WTC11 (cell line): ENCODE data around the gene ARHGAP44. TPM values are rescaled to one million over a fixed set of nuclear protein-coding genes. Genes with fewer than 3 reads are reported as not detected.

ENCODE experiments used
- ATAC-seq: fragments of 200-7000 bp; cut with Tn5 transposase; 2 replicates; pipeline ENCODE4 v1.10.0; 2021; ENCODE audit warnings: mild to moderate bottlenecking, moderate library complexity
- CTCF ChIA-PET: fragments of 300-600 bp; sonication (Branson Sonifier 250); formaldehyde crosslinking; loops from one replicate; lab custom pipeline; 2021; ENCODE audit warnings: antibody characterized with exemption; lab: Charles Lee
- POLR2A ChIA-PET: fragments of 350-600 bp; sonication (Branson Sonifier 250); formaldehyde crosslinking; loops from one replicate; lab custom pipeline; 2021; ENCODE audit warnings: antibody characterized with exemption; lab: Charles Lee
- DNase-seq: peaks from one replicate; pipeline ENCODE4 v3.0.0; 2021; ENCODE audit warnings: low spot score
- H3K27ac Mint-ChIP-seq: 2 replicates; pipeline ENCODE4 v1.8.0; 2021; ENCODE audit warnings: mixed read lengths
- H3K27me3 Mint-ChIP-seq: 2 replicates; pipeline ENCODE4 v1.8.0; 2021; ENCODE audit warnings: low read depth, mild to moderate bottlenecking, moderate library complexity, mixed read lengths
- H3K36me3 Mint-ChIP-seq: 2 replicates; pipeline ENCODE4 v1.8.0; 2021; ENCODE audit warnings: mixed read lengths
- H3K4me1 Mint-ChIP-seq: 2 replicates; pipeline ENCODE4 v1.8.0; 2022; ENCODE audit warnings: mixed read lengths
- H3K4me3 Mint-ChIP-seq: 2 replicates; pipeline ENCODE4 v1.8.0; 2021; ENCODE audit warnings: mild to moderate bottlenecking, moderate library complexity, mixed read lengths
- H3K9me3 Mint-ChIP-seq: 2 replicates; pipeline ENCODE4 v1.8.0; 2021; ENCODE audit warnings: mixed read lengths
- ATF1 ChIP-seq: sonication (generic); formaldehyde crosslinking; IDR thresholded peaks from 2 replicates; pipeline ENCODE4 v1.8.1; 2023; ENCODE audit warnings: mild to moderate bottlenecking, moderate library complexity, missing genetic modification reagents
- CDX4 ChIP-seq: fragments of 250-450 bp; sonication (Bioruptor Pico); IDR thresholded peaks from 2 replicates; pipeline ENCODE4 v1.9.0; 2021; ENCODE audit warnings: moderate library complexity, mild to moderate bottlenecking, inconsistent platforms, borderline replicate concordance
- CREM ChIP-seq: sonication (generic); formaldehyde crosslinking; IDR thresholded peaks from 2 replicates; pipeline ENCODE4 v1.8.1; 2022; ENCODE audit warnings: mild to moderate bottlenecking, missing genetic modification reagents, moderate library complexity
- GABPB1 ChIP-seq: sonication (generic); formaldehyde crosslinking; IDR thresholded peaks from 2 replicates; pipeline ENCODE4 v1.8.1; 2023; ENCODE audit warnings: mild to moderate bottlenecking, missing genetic modification reagents
- KAT7 ChIP-seq: sonication (generic); formaldehyde crosslinking; IDR thresholded peaks from 2 replicates; pipeline ENCODE4 v1.8.1; 2023; ENCODE audit warnings: missing genetic modification reagents, mild to moderate bottlenecking, borderline replicate concordance
- NFATC4 ChIP-seq: fragments of 250-450 bp; sonication (Bioruptor Pico); IDR thresholded peaks from 2 replicates; pipeline ENCODE4 v1.9.0; 2021; ENCODE audit warnings: mild to moderate bottlenecking
- NFYB ChIP-seq: sonication (generic); formaldehyde crosslinking; conservative IDR thresholded peaks from 2 replicates; pipeline ENCODE4 v1.8.0; 2022; ENCODE audit warnings: low read depth, missing genetic modification reagents
- NR2C2 ChIP-seq: sonication (generic); formaldehyde crosslinking; IDR thresholded peaks from 2 replicates; pipeline ENCODE4 v1.8.0; 2022; ENCODE audit warnings: mild to moderate bottlenecking, missing genetic modification reagents
- NR3C1 ChIP-seq: sonication (generic); formaldehyde crosslinking; conservative IDR thresholded peaks from 2 replicates; pipeline ENCODE4 v1.8.1; 2023; ENCODE audit warnings: low read depth, mild to moderate bottlenecking, missing genetic modification reagents
- TCF7 ChIP-seq: sonication (generic); formaldehyde crosslinking; IDR thresholded peaks from 2 replicates; pipeline ENCODE4 v1.8.0; 2022; ENCODE audit warnings: mild to moderate bottlenecking, low read depth, missing genetic modification reagents, moderate library complexity
- TEAD1 ChIP-seq: sonication (generic); formaldehyde crosslinking; IDR thresholded peaks from 2 replicates; pipeline ENCODE4 v1.8.0; 2022; ENCODE audit warnings: mild to moderate bottlenecking, missing genetic modification reagents
- ZNF232 ChIP-seq: sonication (generic); formaldehyde crosslinking; IDR thresholded peaks from 2 replicates; pipeline ENCODE4 v1.8.0; 2022; ENCODE audit warnings: mild to moderate bottlenecking, missing genetic modification reagents
- ZNF317 ChIP-seq: sonication (generic); formaldehyde crosslinking; IDR thresholded peaks from 2 replicates; pipeline ENCODE4 v1.8.1; 2023; ENCODE audit warnings: low read depth, mild to moderate bottlenecking, moderate library complexity, missing genetic modification reagents, borderline replicate concordance
- ZNF532 ChIP-seq: fragments of 250-450 bp; sonication (Bioruptor Pico); IDR thresholded peaks from 2 replicates; pipeline ENCODE4 v1.9.0; 2021; ENCODE audit warnings: mild to moderate bottlenecking, borderline replicate concordance
- total RNA-seq: library from RNA; stranded (reverse); gene quantifications from 3 replicates; pipeline ENCODE4 v1.2.3, GENCODE V29; 2021
- TF ChIP-seq, protein P1 (sequence below): sonication (generic); formaldehyde crosslinking; IDR thresholded peaks from 2 replicates; pipeline ENCODE4 v1.8.1; 2023; ENCODE audit warnings: mild to moderate bottlenecking, missing genetic modification reagents
- TF ChIP-seq, protein P2 (sequence below): sonication (generic); formaldehyde crosslinking; conservative IDR thresholded peaks from 2 replicates; pipeline ENCODE4 v1.8.1; 2023; ENCODE audit warnings: mild to moderate bottlenecking, low read depth, missing genetic modification reagents, moderate library complexity
- TF ChIP-seq, protein P3 (sequence below): sonication (generic); formaldehyde crosslinking; IDR thresholded peaks from 2 replicates; pipeline ENCODE4 v1.8.0; 2022; ENCODE audit warnings: mild to moderate bottlenecking, missing genetic modification reagents
- TF ChIP-seq, protein P4 (sequence below): sonication (generic); formaldehyde crosslinking; IDR thresholded peaks from 2 replicates; pipeline ENCODE4 v1.8.0; 2022; ENCODE audit warnings: mild to moderate bottlenecking, missing genetic modification reagents

Gene ARHGAP44
- total RNA-seq, 1 experiment from 2014 or later = 23.8 TPM

DNA sequence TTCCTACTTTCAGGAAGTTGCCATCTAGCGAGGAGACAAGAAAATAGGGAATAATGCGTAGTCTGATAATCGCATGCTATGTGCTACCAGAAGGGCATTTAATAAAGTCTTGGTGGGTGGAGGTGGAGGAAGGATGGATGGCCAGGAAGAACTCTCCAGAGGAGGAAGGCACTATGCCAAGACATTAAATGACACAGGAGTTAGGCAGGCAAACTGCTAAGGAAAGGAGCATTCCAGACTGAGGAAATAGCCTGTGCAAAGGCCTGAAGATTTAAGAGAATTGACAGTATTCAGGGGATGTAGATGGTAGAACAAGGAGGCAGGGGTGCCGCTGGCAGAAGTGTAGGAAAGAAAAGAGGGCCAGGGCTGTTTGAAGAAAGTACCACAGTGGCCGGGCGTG is 19.3 kb upstream of the ARHGAP44 start (continued):
- no peak for TF ChIP-seq CDX4 (CRISPR knock-in tag)
- TF ChIP-seq, protein P1, sequence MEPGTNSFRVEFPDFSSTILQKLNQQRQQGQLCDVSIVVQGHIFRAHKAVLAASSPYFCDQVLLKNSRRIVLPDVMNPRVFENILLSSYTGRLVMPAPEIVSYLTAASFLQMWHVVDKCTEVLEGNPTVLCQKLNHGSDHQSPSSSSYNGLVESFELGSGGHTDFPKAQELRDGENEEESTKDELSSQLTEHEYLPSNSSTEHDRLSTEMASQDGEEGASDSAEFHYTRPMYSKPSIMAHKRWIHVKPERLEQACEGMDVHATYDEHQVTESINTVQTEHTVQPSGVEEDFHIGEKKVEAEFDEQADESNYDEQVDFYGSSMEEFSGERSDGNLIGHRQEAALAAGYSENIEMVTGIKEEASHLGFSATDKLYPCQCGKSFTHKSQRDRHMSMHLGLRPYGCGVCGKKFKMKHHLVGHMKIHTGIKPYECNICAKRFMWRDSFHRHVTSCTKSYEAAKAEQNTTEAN (CRISPR knock-in tag) = no peak
- no peak for TF ChIP-seq TCF7 (CRISPR knock-in tag)
- no peak for TF ChIP-seq ATF1 (CRISPR knock-in tag)
- TF ChIP-seq, protein P2, sequence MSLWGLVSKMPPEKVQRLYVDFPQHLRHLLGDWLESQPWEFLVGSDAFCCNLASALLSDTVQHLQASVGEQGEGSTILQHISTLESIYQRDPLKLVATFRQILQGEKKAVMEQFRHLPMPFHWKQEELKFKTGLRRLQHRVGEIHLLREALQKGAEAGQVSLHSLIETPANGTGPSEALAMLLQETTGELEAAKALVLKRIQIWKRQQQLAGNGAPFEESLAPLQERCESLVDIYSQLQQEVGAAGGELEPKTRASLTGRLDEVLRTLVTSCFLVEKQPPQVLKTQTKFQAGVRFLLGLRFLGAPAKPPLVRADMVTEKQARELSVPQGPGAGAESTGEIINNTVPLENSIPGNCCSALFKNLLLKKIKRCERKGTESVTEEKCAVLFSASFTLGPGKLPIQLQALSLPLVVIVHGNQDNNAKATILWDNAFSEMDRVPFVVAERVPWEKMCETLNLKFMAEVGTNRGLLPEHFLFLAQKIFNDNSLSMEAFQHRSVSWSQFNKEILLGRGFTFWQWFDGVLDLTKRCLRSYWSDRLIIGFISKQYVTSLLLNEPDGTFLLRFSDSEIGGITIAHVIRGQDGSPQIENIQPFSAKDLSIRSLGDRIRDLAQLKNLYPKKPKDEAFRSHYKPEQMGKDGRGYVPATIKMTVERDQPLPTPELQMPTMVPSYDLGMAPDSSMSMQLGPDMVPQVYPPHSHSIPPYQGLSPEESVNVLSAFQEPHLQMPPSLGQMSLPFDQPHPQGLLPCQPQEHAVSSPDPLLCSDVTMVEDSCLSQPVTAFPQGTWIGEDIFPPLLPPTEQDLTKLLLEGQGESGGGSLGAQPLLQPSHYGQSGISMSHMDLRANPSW (CRISPR knock-in tag) = no peak
- TF ChIP-seq NFYB (CRISPR knock-in tag) = no peak
- no peak for TF ChIP-seq ZNF317 (CRISPR knock-in tag)
- no peak for TF ChIP-seq KAT7

GRCh38 chr17:12773153-12773552 is 16.1 kb upstream of the ARHGAP44 start:
- Mint-ChIP-seq H3K27me3 (no peaks in the 10 kb centered on the region), H3K9me3 (no peaks in the 10 kb centered on the region), H3K27ac (no peak overlapping the region), H3K4me3 (no peak overlapping the region), H3K4me1 (no peaks in the 10 kb centered on the region), H3K36me3 (no peaks in the 10 kb centered on the region)
- ATAC-seq = no peak
- CTCF ChIA-PET = no interaction called here
- POLR2A ChIA-PET = no interaction called here
- DNase-seq = no peak
- no peak for TF ChIP-seq NFATC4 (CRISPR knock-in tag)
- no peak for TF ChIP-seq ZNF232 (CRISPR knock-in tag)
- TF ChIP-seq TEAD1 = no peak
- TF ChIP-seq, protein P3, sequence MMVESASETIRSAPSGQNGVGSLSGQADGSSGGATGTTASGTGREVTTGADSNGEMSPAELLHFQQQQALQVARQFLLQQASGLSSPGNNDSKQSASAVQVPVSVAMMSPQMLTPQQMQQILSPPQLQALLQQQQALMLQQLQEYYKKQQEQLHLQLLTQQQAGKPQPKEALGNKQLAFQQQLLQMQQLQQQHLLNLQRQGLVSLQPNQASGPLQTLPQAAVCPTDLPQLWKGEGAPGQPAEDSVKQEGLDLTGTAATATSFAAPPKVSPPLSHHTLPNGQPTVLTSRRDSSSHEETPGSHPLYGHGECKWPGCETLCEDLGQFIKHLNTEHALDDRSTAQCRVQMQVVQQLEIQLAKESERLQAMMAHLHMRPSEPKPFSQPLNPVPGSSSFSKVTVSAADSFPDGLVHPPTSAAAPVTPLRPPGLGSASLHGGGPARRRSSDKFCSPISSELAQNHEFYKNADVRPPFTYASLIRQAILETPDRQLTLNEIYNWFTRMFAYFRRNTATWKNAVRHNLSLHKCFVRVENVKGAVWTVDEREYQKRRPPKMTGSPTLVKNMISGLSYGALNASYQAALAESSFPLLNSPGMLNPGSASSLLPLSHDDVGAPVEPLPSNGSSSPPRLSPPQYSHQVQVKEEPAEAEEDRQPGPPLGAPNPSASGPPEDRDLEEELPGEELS = no peak
- no peak for TF ChIP-seq NR2C2 (CRISPR knock-in tag)

- Mint-ChIP-seq H3K4me1 (peaks cover 22% of the 10 kb centered on the region), H3K27me3 (peaks cover 13% of the 10 kb centered on the region), H3K9me3 (no peaks in the 10 kb centered on the region), H3K27ac (no peak overlapping the region), H3K4me3 (peak overlapping the region; percentile 79), H3K36me3 (no peaks in the 10 kb centered on the region)
- peak; percentile 91 for ATAC-seq
- ChIA-PET CTCF (interaction anchor here (1.0 to 1.9 kb wide), 2 partner anchors 47 to 122 kb away, joined by 3 to 10 read pairs; no protein-coding TSS in a partner anchor), POLR2A (interaction anchor here (0.8 to 1.2 kb wide), 2 partner anchors 27 to 229 kb away, joined by 3 read pairs; partner anchors contain the start of gene ELAC2)
- DNase-seq = peak; percentile 85
- TF ChIP-seq, protein P4, sequence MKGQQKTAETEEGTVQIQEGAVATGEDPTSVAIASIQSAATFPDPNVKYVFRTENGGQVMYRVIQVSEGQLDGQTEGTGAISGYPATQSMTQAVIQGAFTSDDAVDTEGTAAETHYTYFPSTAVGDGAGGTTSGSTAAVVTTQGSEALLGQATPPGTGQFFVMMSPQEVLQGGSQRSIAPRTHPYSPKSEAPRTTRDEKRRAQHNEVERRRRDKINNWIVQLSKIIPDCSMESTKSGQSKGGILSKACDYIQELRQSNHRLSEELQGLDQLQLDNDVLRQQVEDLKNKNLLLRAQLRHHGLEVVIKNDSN (CRISPR knock-in tag) = no peak
- TF ChIP-seq NR3C1 (no peak), ZNF532 (no peak), GABPB1 (CRISPR knock-in tag) (no peak), CREM (no peak)
Observed at GRCh38 chr17:12789075-12789480, 220 bp upstream of the ARHGAP44 start.
